LNCAP (cell line): Measurements from ENCODE around the gene IDH3G.

ENCODE experiments used
- CTCF ChIP-seq: fragments of 450-650 bp; IDR thresholded peaks from 2 replicates; pipeline ENCODE4 v1.5.1; 2017; ENCODE audit warnings: mild to moderate bottlenecking

IDH3G gene

GRCh38 chrX:153776120-153776599, 18.0 kb downstream of the IDH3G start:
- no peak for TF ChIP-seq CTCF

- TF ChIP-seq CTCF = no peak
These were observed 18.7 kb downstream of the IDH3G start for GRCh38 chrX:153775293-153776119.

- no peak for TF ChIP-seq CTCF
These were observed 19.4 kb downstream of the IDH3G start for GRCh38 chrX:153774576-153775292.

GRCh38 chrX:153773741-153774575, 20.2 kb downstream of the IDH3G start:
- TF ChIP-seq CTCF = no peak

GRCh38 chrX:153773218-153773611, 21.0 kb downstream of the IDH3G start:
- no peak for TF ChIP-seq CTCF

GRCh38 chrX:153772316-153773217, 21.6 kb downstream of the IDH3G start:
- TF ChIP-seq CTCF = no peak
